GM10847 (cell line): ENCODE measurements around the gene BICC1.

Experiments
- POLR2A ChIP-seq: IDR thresholded peaks from 2 replicates; pipeline ENCODE4 v1.6.1; 2011; ENCODE audit not compliant: insufficient read length; ENCODE audit errors: extremely low read depth

The BICC1 gene

DNA sequence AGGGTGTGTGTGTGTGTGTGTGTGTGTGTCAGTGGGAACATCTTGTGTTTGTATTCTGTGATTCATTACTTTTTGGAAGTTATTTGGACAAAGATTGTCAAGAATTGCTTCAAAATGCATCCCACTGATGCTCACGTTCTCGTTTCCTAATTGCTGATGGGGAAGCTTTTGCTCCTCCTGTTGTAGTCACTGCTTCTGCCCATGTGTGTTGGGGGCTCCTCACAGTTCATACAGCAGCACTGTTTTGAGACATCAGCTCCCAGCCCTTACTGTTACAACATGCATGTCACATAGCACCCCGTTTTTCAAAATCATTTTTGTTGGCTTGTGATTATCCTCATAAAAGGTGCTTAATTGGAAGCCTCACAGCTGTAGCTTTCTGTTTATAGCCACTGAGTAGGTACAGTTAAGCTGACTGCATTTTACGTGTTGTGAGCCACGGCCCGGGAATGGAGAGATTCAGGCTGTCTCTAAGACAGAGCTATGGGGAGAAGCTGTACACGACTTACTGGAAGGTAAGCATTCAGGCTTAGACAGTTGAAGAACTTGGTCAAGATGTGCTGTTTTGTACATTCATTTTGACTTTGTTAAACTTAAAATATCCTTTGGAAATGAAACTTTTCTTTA, 87.4 kb downstream of the BICC1 start:
- no peak for TF ChIP-seq POLR2A

- no peak for TF ChIP-seq POLR2A
Measured at GRCh38 chr10:58608351-58608750, 95.7 kb downstream of the BICC1 start.

GRCh38 chr10:58608826-58609531, 96.3 kb downstream of the BICC1 start:
- no peak for TF ChIP-seq POLR2A

GRCh38 chr10:58609532-58610150, 97.0 kb downstream of the BICC1 start:
- TF ChIP-seq POLR2A = no peak

DNA sequence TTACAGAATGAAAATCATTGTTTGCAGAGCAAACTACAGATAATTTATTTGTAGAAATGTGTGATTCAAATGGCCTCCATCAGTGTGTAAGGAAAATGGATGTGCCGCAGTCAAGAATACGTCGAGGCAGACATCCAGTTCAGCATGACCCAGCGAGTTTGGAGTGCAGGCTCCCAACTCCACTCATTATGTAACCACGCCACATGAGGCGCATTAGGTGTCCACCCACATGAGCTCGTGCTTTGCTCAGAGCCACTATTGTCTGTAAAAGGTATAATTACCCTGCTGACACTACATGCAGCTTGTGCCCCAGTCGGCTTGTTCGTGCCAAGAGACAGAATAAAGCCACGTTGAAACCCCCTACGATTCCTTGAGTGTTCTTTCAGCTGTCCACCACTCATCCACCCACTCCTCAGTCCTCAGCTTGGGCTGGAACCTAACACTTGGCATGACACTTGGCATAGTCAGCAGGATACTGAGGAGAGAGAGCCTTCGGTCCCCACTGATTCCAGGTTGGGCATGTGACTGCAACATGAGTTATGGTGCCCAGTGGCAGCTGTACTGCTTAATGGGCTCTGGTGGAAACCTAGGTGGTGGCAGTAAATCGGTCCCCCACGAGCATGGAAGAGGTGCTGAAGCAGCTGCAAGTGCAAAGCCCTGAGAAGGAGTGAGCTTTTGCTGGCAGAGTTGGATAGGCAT, 102.7 kb downstream of the BICC1 start:
- no peak for TF ChIP-seq POLR2A

DNA sequence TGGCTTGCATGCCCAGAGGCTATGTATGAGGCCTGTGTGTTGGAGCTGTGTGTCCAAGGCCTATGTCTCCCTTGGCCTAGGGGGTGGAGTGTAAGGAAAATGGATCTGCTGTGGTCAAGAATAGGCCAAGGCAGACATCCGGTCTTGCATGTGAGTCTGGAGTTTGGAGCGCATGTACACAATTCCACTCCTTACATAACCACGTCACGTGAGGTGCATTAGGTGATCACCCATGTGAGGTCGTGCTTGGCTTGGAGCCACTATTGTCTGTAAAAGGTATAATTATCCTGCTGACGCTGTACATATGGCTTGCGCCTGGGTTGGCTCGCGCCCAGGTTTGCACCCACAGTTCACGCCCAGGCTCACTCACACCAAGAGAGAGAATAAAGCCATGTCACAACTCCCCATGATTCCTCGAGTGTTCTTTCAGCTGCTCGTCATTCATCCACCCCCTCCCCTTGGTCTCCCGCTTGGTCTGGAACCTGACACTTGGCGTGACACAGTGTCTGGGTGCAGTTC, 105.5 kb downstream of the BICC1 start:
- TF ChIP-seq POLR2A = no peak

DNA sequence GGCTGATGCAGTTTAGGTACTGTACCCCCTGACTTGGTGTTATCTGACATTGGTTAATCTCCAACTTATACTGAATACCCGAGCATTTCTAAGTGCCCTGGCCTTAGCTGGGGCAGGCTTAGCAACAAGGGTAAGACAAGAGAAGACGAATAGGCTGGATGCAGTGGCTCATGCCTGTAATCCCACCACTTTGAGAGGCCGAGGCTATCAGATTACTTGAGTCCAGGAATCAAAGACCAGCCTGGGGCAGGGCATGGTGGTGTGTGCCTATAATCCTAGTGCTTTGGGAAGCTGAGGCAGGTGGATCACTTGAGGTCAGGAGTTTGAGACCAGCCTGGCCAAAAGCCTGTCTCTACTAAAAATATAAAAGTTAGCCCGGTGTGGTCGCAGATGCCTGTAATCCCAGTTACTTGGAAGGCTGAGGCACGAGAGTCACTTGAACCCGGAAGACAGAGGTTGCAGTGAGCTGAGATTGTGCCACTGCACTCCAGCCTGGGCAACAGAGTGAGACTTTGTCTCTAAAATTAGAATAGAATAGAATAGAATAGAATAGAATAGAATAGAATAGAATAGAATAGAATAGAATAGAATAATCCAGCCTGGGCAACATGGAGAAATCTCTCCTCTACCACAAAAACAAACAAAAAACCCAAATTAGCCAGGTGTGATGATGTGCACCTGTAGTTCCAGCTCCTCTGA, 108.9 kb downstream of the BICC1 start:
- TF ChIP-seq POLR2A = no peak

GRCh38 chr10:58622246-58622645, 109.6 kb downstream of the BICC1 start:
- TF ChIP-seq POLR2A = no peak

GRCh38 chr10:58625070-58625469, 112.4 kb downstream of the BICC1 start:
- TF ChIP-seq POLR2A = no peak

GRCh38 chr10:58627392-58627791, 114.7 kb downstream of the BICC1 start:
- no peak for TF ChIP-seq POLR2A

DNA sequence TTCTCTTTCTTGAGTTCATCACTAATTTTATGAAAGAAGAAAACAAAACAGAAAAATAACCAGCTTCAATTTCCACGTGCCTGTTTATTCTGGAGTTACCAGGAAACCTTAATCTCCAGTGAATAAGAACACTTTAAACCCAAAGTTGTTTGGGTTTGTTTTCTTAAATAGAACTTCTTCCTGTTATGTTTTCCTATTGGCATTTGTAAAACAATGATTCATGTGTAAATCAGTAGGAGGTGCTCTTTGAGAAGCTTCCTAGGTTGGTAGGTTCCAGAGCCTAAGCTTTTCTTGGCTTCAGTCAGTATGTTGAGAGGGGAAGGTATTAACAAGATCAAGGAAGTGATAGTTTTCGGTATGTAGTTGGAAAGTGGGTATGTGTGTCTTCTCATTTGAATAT, 119.0 kb downstream of the BICC1 start:
- no peak for TF ChIP-seq POLR2A

DNA sequence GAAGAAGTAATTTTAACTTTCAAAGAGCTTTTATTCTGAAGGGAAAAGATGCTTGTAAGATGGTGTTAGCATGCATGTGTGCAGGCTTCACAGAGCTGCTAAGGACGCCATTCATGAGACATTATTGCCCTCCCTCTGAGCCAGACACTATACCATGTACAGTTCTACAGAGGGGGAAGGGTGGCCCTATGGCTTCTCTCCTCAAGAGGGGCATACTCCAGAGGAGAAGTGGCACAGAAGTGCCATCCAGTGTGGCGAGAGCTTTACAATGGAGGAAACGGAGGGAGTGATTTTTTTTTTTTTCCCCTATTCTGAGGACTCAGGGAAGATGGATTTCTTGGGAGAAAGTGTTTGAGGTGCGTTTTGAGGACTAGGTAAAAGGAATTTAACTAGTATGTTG, 119.5 kb downstream of the BICC1 start:
- no peak for TF ChIP-seq POLR2A

GRCh38 chr10:58637352-58637751, 124.7 kb downstream of the BICC1 start:
- no peak for TF ChIP-seq POLR2A

GRCh38 chr10:58638388-58638787, 125.7 kb downstream of the BICC1 start:
- no peak for TF ChIP-seq POLR2A

GRCh38 chr10:58641095-58641531, 128.4 kb downstream of the BICC1 start:
- TF ChIP-seq POLR2A = no peak
